Activated CD4-positive, alpha-beta T cell treated with anti-CD3 and anti-CD28 coated beads, Interleukin-2, amount 50 U/mL, for 1 hour (primary cell): ENCODE data around the gene HACD4.
"Not testable (repeated sequence)": the region's sequence is repeated elsewhere in the genome, so short reads cannot be mapped to it uniquely, and the experiment has no call there.

Experiments
- DNase-seq: peaks from one replicate; pipeline ENCODE4 v3.0.0-alpha.2; 2020

Gene HACD4

DNA sequence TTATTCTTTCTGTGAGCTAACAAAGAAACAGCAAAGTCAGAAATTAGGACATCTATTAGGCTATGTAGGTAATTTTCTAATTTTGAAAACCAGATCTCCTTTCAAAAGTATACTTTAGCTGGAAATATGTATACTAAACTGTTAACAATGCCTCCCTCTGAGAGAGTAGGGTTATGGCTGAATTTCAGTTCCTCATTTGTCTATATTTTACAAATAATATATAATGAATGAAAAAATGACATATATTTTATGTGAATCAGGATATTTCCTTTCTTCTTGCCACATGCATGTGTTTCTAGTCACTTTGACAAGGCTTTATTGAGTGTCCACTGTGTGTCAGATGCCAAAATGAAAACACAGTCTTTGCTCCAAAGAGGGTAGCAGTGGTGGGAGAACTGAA, 15.4 kb downstream of the HACD4 start:
- no peak for DNase-seq

- DNase-seq = no peak
Observed at GRCh38 chr9:21015129-21015815, 16.2 kb downstream of the HACD4 start.

DNA sequence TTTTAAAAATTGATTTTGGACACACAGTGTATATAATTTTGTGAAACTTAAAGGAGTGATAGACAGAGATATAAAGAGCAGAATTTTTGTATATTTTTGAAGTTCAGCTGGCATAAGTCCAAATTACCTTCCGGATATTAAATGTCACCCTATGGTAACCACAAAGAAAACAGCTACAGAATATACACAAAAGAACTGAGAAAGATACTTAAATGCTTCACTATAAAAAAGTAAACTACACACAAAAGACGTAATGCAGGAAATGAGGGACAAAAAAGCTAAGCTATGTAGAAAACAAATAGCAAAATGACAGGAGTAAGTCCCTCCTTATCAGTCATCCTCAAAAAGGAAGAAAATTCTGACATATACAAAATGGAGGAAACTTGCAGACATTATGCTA, 29.4 kb downstream of the HACD4 start:
- no peak for DNase-seq

DNA sequence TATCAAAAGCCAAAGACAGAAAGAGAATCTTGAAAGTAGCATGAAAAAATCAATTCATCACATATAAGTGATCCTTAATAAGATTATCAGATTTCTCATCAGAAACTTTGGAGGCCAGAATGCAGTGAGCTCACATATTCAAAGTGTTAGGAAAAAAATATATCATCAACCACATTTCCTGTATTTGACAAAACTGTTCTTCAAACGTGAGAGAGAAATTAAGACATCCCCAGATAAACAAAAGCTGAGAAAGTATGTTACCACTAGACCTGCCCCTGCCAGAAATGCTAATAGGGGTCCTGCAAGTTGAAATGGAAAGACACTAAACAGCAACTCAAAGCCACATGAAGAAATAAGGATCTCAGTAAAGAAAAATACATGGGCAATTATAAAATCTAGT, 29.9 kb downstream of the HACD4 start:
- DNase-seq = no peak

- no peak for DNase-seq
Observed at GRCh38 chr9:20997503-20998076, 33.9 kb downstream of the HACD4 start.

- DNase-seq = no peak
Observed at GRCh38 chr9:20996809-20997208, 34.6 kb downstream of the HACD4 start.

DNA sequence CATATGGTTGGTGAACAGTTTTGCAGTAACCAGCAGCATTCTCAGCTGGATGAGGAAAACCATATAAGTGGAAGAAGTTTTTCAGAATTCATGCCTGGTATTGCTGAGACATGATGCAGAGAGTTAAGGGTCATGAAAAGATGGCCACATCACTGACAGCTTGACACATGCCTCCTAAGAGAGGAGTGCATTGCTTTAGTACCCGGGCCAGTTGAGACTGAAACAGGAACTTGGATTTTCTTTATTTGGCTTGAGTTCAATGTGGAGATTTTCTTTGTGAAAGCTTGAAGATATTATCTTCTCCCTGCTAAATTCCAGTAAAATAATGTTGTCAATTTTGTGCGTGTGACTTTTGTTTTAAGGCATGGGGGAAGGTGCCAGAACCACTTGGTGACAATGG, 35.8 kb downstream of the HACD4 start:
- DNase-seq = no peak

GRCh38 chr9:20994486-20994885, 37.0 kb downstream of the HACD4 start:
- DNase-seq = no peak

DNA sequence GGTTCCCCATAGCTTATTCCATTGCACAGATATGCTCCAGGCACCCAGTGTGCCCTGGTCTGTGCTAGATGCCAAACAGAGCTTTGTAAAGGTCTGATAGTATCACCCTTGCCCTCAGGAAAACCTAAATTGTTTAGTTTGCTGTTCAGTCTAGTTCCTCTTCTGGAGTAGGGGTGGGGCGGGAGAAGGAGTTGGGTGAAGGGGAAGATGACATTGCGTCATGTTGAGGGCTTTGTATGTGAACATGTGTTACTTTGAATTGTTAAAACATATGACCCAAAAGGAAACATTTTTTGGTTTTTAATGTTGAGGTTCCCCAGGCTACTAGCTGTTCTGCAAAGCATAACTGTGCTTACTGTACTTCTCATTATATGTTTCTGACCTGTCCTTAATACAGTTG, 40.6 kb downstream of the HACD4 start:
- no peak for DNase-seq

DNA sequence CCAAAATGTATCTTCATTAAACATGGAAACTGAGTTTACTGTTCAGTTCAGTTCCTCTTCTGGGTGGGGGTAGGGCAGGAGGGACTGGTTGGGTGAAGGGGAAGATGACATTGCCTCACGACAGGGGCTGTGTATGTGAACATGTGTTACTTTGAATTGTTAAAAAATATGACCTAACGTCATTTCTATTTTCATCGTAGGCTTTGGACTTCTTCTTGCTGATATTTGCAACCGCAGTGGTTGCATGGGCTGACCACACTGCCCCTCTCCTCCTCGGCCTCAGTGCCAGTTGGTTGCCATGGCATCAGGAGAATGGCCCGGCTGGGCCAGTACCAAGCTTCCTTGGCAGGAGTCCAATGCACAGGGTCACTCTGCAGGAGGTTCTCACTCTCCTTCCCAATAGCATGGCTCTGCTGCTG, 41.5 kb downstream of the HACD4 start:
- DNase-seq = no peak

DNA sequence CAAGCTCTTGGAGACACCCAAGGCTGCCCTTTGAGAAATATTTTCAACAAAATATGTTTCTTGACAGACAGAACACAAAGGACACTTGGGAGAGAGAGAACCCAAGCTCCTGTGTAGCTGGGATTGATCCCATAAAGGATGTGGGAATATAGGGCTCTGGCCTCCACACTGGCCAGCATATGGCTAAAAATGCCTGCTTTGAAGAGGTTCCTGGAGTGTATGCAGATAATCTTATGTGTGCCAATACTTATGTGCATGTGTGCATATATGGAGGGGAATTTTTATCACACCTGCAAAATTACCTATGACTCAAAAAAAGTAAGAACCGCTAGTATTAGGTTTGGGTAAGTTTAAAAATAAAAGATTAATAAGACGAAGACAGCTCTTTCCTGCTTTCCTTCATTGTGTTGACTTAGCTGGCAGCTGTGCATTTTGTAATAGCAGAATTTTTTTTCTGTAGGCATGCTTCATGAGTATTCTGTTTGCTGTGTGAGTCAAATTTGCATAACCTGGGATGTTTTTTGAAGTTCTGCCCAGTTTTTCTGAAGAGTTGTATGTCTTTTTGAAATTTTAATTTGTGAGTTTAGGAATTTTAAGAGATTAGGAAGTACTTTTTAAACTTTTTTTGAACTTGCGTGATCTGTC, 42.6 kb downstream of the HACD4 start:
- DNase-seq = no peak

DNA sequence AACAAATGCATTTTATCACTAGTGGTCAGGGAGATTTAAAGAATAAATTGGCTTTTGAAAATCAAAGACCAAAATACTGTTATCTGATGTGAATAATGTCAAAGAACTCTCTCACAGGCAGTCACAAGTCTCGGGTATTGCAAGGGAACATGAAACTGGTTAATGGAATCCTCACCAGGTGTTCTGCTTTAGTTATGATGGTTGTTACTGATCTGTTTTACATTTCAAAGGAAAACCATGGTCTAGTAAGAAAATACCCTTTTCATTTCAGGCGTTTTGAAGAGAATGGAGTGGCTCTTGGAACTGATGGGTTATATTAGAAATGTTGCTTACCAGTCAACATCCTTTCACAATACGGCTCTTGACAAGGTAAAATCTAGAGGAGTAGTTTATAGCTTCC, 43.4 kb downstream of the HACD4 start:
- no peak for DNase-seq

GRCh38 chr9:20987521-20987920, 43.9 kb downstream of the HACD4 start:
- no peak for DNase-seq

- DNase-seq = no peak
Observed at GRCh38 chr9:20985851-20986600, 45.4 kb downstream of the HACD4 start.

- no peak for DNase-seq
Observed at GRCh38 chr9:20984506-20984905, 46.9 kb downstream of the HACD4 start.

GRCh38 chr9:20981486-20981885, 50.0 kb downstream of the HACD4 start:
- no peak for DNase-seq

GRCh38 chr9:20980832-20981455, 50.5 kb downstream of the HACD4 start:
- no peak for DNase-seq

- DNase-seq = no peak
Observed at GRCh38 chr9:20978249-20978648, 53.2 kb downstream of the HACD4 start.

DNA sequence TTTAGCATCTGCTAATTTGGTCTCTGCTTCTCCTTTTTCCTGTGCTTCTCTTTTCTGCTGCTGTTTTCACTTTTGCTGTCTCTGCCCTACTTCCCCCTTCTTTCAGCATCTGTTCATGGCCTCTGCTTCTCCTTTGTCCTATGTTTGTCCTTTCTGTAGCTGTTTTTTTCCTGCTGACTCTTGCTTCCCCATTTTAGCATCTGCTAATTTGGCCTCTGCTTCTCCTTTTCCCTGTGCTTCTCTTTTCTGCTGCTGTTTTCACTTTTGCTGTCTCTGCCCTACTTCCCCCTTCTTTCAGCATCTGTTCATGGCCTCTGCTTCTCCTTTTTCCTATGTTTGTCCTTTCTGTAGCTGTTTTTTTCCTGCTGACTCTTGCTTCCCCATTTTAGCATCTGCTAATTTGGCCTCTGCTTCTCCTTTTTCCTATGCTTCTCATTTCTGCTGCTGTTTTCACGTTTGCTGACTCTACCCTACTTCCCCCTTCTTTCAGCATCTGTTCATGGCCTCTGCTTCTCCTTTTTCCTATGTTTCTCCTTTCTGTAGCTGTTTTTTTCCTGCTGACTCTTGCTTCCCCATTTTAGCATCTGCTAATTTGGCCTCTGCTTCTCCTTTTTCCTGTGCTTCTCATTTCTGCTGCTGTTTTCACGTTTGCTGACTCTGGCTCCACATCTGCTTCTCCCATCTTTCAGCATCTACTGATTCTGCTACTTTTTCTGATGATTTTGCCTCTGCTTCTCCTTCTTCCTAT, 57.1 kb downstream of the HACD4 start:
- DNase-seq = not testable (repeated sequence)

GRCh38 chr9:20973246-20973947, 58.0 kb downstream of the HACD4 start:
- not testable (repeated sequence) for DNase-seq

DNA sequence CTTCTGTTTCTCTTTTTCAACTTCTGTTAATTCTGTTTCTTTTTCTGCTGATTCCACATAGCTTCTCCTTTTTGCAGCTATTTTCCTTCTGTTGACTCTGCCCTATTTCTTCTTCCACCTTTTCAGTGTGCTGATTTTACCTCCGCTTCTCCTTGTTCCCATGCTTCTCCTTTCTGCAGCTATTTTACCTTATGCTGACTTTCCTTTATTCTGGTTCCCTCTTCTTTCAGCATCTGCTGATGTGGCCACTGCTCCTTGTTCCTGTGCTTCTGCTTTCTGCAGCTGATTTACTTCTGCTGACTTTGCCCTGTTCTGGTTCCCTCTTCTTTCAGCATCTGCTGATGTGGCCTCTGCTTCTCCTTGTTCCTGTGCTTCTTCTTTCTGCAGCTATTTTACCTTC, 58.8 kb downstream of the HACD4 start:
- DNase-seq = no peak
